NCI-H82 treated with DMSO at 0.1 percent for 48 hours (cell line): ENCODE results near the gene TEX35.
A peak's percentile ranks its signal among the peaks of the same experiment; 100 is the strongest.
"Not testable (repeated sequence)": the region's sequence is repeated elsewhere in the genome, so short reads cannot be mapped to it uniquely, and the experiment has no call there.

Experiments
- DNase-seq: peaks from one replicate; lab custom pipeline; 2025; ENCODE audit not compliant: unreplicated experiment; lab: John Stamatoyannopoulos, UW

The TEX35 gene

DNA sequence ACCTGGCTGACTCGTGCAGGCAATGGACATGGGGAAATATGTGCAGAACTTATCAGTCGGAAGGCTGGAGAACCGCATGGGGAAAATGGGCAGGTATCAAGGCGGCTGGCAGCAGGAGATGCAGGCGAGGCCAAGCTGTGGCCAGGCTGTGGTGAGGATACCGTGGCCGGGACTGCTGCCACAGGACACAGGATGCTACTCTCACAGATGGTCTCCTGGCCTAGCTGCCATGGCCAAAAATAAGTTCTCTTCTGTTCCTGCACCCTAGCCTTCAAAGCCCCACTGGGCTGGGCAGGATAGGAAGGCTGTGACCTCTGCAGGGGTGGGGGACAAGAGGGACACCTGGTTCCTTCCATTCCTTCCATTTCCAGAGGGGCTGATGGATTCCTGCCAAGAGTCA, 26.4 kb downstream of the TEX35 start:
- no peak for DNase-seq

DNA sequence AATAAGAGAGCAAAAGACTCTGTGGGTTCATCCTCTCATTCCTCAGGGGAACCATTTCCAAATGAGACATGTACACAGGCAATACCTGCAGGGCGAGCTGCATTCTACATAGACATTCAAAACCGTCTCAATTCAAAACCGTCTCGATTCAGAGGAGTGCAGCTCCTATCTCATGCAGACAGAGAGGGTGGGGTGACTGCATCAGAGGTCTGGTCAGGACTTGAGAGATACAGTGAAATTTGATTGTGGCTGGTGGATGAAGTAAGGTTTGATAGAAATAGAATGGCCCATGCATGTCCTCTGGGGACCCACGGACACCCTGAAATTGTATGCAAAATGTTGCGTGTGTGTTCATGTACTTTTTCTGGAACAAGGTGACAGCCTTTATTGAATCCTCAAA, 27.3 kb downstream of the TEX35 start:
- no peak for DNase-seq

DNA sequence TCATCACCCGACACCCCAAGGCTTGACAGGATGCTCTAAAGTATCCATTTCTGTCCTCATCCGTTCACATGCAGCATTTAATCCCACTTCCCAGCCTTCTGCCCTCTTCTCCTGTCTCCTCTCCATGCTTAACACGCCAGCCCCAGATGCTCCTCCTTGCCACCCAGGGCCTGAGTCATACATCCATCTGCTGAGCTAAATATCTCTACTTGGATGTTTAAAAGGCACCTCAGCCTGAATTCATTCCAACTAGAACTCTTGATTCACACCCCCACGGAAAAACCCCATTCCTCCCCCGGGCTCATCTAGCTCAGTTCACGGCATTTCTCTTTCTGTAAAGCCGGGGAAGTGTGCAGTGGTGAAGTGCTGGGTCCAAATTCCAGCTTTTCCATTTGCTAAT, 27.7 kb downstream of the TEX35 start:
- DNase-seq = no peak

DNA sequence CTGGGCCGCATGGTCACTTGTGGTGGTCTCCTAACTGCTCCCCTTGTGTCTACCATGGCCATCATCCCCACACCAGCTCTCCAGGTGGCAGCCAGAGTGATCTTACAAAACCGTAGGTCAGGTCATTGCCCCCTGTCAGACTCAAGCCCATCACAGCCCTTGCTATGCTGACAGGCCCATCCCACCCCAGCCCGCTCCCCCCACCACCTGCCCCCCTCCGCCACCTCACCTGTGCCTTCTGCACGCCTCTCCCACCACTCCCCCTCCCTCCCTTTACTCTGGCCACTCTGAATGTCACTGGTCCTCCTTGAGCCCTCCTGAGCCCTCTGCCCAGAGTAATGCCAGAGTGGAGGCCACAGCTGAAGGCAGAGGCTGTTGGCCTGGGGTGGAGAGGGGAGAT, 28.5 kb downstream of the TEX35 start:
- no peak for DNase-seq

DNA sequence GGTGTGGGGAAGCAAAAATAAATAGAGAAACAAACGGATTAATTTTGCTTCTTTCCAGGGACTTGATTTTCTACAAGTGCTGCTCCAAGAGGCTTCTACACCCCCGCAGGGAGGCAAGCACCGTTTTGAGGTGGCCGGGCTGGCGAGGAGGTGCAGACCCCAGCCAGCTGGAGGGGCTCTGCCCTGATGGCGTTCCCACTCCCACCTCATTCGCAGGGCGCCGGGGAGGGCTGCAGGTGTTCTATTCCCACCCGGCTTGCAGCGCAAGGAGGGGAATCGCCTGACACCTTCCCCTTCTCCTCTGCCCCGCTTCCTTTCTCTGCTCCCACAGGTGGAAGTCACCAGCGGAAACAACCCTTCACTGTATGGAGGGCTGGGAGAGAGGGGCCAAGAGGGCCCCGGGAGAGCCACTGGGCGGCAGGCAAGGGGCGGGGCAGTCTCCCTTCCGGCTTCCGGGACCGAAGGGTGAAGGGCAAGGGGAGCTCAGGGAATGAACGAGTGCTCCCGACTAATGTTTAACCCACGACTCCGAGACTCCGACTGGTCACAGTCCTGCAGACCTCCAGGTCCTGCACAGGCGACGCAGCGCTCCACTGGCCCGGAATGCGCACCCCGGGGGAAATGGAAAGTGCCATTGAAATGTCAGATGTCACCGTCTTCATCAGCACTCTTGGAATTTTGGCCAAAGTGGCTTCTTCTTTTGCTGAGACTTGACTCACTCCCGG, 29.1 kb downstream of the TEX35 start:
- no peak for DNase-seq

DNA sequence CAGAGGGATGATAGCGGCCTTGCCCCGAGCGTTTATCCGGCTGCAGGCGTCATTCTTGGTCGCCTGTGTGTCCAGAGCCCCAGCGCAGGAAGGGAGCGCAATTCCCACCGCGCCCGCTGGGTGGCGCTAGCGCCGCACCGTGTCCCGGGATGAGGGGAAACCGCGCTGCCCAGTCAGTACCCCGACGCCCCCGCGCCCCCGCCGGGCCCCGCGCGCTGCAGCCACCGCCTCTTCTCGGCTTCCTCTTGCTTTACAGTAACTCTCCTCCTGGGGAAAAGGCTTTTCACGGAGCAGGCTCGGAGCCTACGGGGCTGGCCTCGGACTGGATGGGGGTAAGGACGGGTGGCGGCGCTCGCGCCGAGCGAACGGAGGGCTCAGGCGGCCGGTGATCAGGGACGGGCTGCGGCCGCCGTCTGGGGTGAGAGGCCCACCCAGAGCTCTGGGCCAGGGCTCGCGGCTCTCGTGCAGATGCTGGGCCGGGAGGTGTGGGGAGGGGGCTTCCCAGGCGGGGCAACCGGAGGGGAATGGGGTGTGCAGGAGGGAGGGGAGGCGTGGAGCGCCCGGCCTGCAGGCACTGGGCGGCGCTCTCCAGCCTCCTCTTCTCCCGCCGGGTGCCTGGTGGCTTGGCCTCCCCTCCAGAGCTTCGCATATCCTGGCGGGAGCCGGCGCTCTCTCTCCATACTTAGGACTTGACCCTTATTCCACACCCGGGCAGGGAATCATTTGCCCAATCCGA, 29.8 kb downstream of the TEX35 start:
- DNase-seq = peak; percentile 47

DNA sequence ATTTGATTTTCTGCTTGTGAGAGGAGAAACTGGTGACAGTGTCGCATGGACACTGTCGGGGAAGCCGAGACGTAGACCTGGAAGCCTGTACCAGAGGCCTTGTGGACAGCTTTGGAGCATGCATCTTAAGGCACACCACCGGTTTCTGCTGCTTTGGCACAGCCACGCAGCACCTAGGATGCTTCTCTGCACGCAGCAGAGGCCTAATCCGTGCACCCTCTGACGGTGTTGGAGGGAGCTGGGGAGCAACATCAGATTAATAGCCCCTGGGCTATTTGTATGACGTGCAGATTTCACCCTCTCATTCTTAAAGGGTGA, 30.3 kb downstream of the TEX35 start:
- no peak for DNase-seq

DNA sequence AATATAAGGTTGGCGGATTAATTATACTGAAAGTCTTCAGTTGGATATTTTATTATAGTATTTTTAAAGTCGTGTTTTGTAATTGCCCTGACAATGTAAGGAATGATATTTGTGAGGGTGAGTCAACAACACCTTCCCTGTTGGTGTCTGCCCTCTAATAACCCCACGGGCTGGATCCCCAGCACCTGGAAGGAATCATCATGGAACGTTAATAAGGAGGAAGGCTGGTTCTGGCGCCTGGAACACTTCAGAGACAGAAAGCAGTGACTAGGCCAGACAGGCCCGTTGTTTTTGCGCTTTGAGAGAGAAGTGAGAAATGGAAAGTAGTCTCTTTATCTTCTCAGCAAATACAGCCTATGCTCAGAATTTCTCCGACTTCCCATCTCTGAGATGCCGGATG, 31.6 kb downstream of the TEX35 start:
- no peak for DNase-seq

DNA sequence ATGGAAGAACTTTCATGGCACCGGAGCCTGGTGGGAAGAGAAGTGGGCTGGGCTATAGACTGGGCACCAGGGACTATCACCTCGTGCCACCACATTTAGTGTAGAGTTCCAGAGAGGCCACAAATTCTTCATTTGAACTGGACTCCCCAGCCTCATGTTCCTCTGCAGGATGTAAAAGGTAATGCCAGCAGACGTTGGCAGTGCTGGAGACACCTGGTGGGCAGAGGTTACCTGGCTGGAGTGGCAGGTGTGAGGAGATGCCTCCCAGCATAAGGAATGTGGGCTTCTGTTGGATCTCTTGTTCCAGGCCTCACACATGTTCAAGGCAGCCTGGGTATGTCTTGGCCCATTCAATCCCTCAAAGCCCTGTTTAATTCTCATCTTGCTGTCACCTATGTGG, 35.2 kb downstream of the TEX35 start:
- no peak for DNase-seq

DNA sequence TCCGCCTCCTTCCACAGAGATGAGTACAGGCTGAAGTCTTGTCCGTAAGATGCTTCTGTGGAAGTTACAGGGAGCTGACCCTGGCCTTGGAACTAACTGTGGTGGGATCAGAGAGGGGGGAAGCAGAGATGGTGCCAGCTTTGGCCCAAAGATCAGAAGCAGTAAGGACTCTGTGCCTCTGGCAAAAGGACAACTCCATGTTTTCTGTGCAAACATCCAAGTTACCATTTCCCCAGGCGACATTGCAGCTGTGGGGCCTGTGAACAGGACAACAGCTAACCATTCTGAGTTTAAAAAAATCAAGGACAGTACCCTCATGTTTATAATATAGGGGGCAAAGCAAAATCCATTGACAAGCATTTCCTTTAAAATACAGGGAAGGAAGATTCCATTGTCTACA, 38.4 kb downstream of the TEX35 start:
- no peak for DNase-seq

DNA sequence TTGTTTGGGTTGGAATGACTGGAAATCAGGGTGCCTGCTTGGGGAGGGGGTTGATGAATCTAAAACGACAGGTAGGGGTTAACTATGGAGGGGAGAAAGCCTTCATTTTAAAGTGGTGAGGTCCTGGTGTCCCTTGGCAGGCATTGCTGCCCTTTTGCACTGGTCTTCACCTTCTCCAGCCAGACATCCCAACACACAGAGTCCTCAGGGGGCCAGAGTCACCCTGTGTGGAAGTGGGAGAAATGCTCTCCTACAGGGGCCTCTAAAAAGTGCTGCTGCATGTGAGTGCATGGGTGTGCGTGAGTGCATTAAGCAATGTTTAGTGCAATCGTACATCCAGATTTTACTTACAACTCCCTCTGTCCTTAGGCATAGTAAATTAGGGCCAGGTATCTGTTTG, 39.0 kb downstream of the TEX35 start:
- DNase-seq = no peak

DNA sequence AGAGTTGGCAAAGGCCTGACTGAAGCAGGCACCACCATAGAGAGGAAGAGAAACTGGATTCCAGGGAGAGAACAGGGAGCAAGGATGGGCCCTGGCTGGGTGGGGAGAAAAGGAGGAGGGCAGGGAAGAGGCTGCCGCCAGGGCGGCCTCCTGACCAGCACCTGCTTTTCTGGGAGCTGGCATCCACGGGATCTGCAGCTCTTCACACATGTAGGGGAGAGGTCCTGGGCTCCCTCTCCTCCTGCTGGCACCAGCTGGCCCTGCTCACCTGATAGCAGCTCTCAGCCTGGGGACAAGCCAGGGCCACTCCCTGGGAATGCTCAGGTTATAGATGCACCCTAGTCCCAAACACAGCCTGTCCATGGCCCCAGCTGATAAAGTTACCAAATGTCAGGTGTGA, 39.9 kb downstream of the TEX35 start:
- no peak for DNase-seq

DNA sequence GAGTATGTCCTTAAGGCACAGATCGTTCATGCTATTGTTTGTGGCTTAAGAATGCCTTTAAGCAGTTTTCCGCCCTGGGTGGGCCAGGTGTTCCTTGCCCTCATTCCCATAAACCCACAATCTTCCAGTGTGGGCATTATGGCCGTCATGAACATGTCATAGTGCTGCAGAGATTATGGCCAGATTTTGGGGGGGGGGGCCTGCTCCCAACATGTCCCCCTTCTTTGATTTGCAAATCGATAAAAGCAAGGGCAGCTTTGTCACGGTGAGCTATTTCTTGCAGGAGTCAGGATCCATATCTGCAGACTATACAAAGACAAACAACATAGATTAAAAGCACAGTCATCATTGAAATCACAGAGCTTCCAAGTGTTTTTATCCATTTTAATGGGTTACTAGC, 41.4 kb downstream of the TEX35 start:
- not testable (repeated sequence) for DNase-seq

DNA sequence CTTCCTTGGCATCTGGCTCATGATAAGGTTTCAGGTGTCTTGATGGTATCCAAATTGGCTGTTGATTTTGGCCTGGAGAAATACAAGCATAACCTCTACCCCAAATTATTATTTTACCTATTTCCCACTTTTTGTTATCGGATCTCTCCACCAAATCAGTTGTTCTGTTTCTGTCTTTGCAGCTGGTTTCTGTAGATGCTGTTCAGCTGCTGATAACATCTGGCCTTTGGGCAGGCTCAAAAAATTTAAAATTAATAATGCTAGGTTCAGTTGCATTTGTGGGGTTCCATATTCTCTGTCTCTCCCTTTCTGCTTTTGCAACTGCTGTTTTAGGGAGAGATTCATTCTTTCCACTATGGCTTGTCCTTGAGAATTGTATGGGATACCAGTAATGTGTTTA, 42.7 kb downstream of the TEX35 start:
- not testable (repeated sequence) for DNase-seq

DNA sequence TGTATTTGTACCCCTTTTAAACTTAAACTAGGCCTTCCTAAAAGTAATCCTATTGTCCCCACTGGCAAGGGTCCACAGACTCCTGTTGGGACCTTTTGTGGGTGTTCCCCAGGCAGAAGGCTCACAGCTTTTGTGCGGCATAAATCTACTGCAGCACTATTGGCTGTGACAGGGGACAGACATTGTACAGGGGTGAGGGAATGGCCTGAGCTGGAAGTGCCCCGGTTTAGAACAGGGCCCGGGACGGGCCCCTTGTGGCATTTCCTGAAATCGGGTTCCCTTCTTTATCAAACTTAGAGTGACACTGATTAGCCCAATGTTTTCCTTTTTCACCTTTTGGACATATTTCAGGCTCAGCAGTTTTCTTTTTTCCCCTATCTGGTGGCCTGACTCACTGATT, 45.9 kb downstream of the TEX35 start:
- not testable (repeated sequence) for DNase-seq

DNA sequence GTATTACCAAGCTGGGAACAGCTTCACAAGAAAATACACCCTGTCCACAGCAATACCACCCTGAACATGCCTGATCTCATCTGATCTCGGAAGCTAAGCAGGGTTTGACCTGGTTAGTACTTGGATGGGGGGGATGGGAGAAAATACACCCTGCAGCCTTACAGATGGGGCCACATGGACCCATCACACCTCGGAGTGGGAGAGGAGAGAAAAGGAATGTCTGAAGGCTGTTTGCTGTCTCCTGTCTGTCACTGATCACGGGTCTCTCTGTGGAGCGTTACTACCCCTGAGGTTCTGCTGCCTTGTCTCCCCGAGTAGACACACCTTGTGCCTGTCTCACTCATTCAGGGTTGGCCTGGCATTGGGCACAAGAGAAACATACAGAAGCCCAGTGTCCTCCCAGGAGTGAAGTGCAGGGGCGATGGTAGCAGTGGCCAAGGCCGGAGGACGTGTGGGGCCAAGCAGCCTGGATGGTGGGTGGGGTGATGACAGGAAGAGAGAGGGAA, 48.0 kb downstream of the TEX35 start:
- DNase-seq = no peak

DNA sequence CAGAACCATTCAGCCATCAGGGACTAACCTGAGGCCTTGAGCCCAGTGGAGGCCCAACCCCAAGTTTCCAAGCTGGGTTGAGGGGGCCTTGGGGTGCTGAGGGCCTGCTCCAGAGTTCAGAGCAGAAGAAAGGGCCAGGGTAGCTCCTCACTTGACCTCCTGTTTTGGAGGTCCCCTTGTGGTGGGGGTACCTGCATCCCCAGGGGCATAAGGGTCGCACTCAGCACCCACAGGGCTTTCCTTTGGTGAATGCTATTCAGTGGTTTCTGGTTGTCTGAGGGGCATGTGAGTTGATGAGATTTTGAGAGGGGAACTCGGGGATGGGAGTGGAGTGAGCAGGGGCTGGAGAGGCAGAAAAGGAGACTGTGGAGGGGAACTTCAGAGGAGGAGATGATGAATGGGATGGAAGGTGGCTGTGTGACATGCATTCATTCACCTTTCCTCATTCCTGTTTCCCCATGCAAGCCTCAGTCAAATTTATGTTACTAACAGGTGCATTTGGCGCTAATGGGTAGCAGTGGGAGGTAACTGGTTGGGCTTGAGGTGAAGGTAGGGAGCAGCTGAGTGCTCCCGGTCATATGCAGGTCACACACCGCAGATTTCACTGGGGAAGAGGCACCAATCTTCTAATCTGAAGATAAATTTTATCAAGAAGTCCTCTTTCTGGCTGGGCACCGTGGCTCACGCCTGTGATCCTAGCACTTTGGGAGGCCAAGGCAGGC, 50.4 kb downstream of the TEX35 start:
- no peak for DNase-seq

DNA sequence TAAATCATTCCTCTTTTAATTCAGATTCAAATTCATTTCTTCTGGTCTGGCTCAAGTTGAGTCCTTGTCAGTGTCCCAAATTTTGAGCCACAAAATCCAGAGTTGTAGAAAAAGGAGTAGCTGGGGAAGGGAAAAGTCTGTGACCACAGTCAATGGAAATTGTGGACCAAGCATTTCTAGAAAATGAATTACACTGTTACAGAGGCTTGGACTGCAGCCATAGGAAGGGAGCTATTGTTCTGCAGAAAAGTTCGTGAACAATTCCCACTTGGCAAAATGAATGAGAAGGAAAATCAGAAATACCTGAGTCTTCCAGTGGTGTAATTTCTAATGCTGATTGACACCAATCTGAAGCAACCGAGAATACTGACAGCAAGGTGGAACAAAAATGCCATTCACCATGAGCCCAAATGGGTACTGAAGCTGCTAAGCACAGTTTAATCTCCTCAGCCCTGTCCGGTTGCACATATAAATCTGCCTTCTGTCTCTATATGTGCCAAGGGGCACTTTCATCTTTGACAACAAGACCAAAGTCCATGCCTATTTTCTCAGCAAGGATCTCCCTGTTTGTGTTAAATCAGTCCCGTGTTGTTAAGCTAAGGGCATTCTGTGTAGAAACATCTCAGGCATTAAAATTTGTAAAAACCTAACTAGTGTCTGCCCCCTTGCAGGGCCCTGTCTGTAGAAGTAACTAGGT, 51.3 kb downstream of the TEX35 start:
- DNase-seq = no peak

DNA sequence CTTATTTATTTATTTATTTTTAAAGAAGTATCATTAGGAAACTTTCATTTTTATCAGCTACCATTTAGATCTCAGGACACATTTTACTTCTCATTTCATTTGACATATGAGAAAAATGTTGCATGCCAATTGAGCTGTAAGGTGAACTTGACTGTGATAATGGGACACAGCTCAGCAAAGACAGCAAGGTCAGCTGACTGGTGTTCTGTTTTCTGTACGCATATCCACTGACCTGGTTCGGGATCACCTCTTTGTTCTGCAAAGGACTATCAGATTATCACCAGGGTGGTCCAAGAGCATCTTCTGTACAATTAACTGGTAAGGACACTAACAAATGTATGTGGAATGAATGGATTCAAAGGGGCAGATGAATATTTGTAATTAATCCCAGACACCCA, 51.9 kb downstream of the TEX35 start:
- DNase-seq = no peak

DNA sequence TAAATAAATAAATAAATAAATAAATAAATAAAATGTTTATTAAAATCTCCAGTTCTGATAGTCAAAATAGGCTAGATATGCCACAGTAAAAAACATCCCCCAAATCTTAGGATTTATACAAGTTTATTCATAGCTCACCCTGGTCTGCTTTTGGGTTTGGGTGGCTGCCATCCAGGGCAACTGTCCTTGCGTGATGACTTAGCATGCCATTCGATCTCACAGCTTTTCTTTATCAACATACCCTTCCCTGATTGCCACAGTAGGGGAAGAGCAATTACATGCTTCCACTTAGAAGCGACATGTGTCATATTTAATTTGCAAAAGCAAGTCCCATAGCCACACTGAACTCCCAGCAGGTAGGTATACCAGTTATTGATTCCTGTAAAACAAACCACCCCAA, 52.7 kb downstream of the TEX35 start:
- DNase-seq = no peak

DNA sequence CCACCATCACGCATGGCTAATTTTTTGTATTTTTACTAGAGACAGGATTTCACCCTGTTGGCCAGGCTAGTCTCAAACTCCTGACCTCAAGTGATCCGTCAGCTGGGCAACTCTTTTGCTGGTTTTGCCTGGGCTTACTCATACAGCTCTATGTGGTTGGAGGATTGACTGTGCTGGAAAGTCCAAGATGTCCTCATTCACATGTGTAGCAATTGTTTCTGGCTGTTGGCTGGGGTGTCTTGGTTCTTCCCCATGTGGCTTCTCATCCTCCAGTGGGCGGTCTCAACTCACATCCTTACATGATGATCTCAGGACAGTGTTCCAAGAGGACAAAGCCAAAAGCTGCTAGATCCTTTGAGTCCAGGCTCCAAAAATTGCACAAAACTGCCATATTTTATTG, 53.3 kb downstream of the TEX35 start:
- DNase-seq = no peak

DNA sequence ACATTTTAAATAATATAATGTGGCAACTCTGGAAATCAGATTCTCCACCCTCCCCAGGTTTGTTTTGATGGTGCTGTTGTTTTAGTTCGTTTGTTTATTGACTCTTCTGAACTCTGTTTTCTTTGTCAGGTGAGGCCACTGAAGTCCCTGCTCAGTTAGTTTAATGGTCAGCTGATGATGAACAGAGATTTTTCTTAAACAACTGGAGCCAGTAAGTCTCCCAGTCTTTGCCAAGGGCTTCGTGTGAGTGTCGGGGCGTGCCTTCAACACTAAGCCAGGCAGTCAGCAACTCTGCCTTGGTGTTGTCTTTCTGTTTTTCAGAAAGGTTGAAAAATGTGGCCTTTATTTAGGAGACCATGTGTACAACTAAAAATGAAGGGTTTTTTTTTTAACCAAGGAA, 58.9 kb downstream of the TEX35 start:
- DNase-seq = no peak
